K562 (cell line): ENCODE results near the gene DNAJC30. TPM values are rescaled to one million over a fixed set of nuclear protein-coding genes. Genes with fewer than 3 reads are reported as not detected.

ENCODE experiments used
- AFF1 ChIP-seq, 2 experiments: fragments of 450-650 bp; IDR thresholded peaks; 2 replicates each; pipeline ENCODE4 v1.6.1; 2018; ENCODE audit warnings: mild to moderate bottlenecking in 2 of 2, low read depth in 1 of 2; ENCODE audit not compliant: partially characterized antibody in 2 of 2
- CBX8 ChIP-seq: fragments of 200-600 bp; sonication (generic); IDR thresholded peaks from 2 replicates; pipeline ENCODE4 v1.6.1; 2012; ENCODE audit warnings: borderline replicate concordance, mixed run types, low read depth, mild to moderate bottlenecking, moderate library complexity, mixed read lengths, low read length, control low read depth, inconsistent platforms; ENCODE audit not compliant: poor library complexity, severe bottlenecking; ENCODE audit errors: extremely low read depth
- E4F1 ChIP-seq: fragments of 250-450 bp; sonication (Bioruptor Pico); IDR thresholded peaks from 2 replicates; pipeline ENCODE4 v1.5.0; 2021; ENCODE audit warnings: mild to moderate bottlenecking, borderline replicate concordance
- ELF1 ChIP-seq: fragments of 200-800 bp; sonication (Bioruptor generic); IDR thresholded peaks from 2 replicates; pipeline ENCODE4 v1.6.1; 2016; ENCODE audit warnings: missing genetic modification characterization, missing compliant biosample characterization
- ID3 ChIP-seq, 2 experiments: fragments of 250-450 bp in 1 of 2; fragments of 450-650 bp in 1 of 2; sonication (Bioruptor Pico) in 1 of 2; IDR thresholded peaks; 2 replicates each; pipeline versions ENCODE4 v1.6.1 to v1.8.0; 2016 to 2021; ENCODE audit warnings: mild to moderate bottlenecking in 2 of 2, moderate library complexity in 2 of 2, missing compliant biosample characterization in 1 of 2, missing genetic modification characterization in 1 of 2
- MXI1 ChIP-seq: IDR thresholded peaks from 2 replicates; pipeline ENCODE4 v1.6.1; 2011; ENCODE audit warnings: low read depth, mild to moderate bottlenecking, improper control_type of control experiment, low read length
- NR0B1 ChIP-seq: fragments of 450-650 bp; IDR thresholded peaks from one replicate; pipeline ENCODE4 v1.6.1; 2018; ENCODE audit warnings: mild to moderate bottlenecking, moderate library complexity; ENCODE audit not compliant: partially characterized antibody
- PHF8 ChIP-seq: fragments of 200-600 bp; sonication (generic); IDR thresholded peaks from 2 replicates; pipeline ENCODE4 v1.6.1; 2012; ENCODE audit warnings: mixed run types, mild to moderate bottlenecking, inconsistent platforms, low read length, moderate library complexity, borderline replicate concordance
- POLR2A ChIP-seq: fragments of 450-650 bp; conservative IDR thresholded peaks from 2 replicates; pipeline ENCODE4 v1.6.1; 2016
- ZNF347 ChIP-seq: fragments of 450-650 bp; formaldehyde crosslinking; IDR thresholded peaks from 2 replicates; pipeline ENCODE4 v1.4.0; 2020; ENCODE audit warnings: low read depth, mild to moderate bottlenecking, moderate library complexity
- ZNF354B ChIP-seq: fragments of 250-450 bp; sonication (Bioruptor Pico); IDR thresholded peaks from 2 replicates; pipeline ENCODE4 v1.4.0; 2020
- ZNF740 ChIP-seq, 3 experiments: fragments of 200-800 bp in 1 of 3; sonication (Bioruptor generic) in 1 of 3; sonication (generic) in 1 of 3; formaldehyde crosslinking in 1 of 3; IDR thresholded peaks; 2 replicates each; pipeline versions ENCODE4 v1.6.1 to v1.8.0; 2016 to 2022; ENCODE audit warnings: mild to moderate bottlenecking in 2 of 3, missing compliant biosample characterization in 2 of 3, missing genetic modification characterization in 2 of 3, missing genetic modification reagents in 1 of 3
- polyA plus RNA-seq, 8 experiments: library from polyadenylated mRNA; depleted of rRNA in 4 of 8; stranded (reverse) in 5 of 8; unstranded in 3 of 8; fragments of >200 nt; fragmentation: Nextera tagmentation in 2 of 8; fragmentation: Illumina TruSeq in 1 of 8; extraction: Ambion mirVana in 2 of 8; extraction: Trizol in 1 of 8; gene quantifications; 2 replicates each; pipeline versions ENCODE4 v1.2.1 to v1.2.3, GENCODE V29; 2011 to 2014; ENCODE audit warnings: inconsistent platforms in 1 of 8, missing spikeins in 1 of 8
- total RNA-seq, 7 experiments: library from RNA; depleted of rRNA in 6 of 7; stranded (reverse); fragments of >200 nt in 6 of 7; fragmentation: Illumina TruSeq in 2 of 7; extraction: Trizol in 2 of 7; gene quantifications; 2 replicates each; pipeline versions ENCODE4 v1.2.1 to v1.2.3, GENCODE V29; 2011 to 2021; ENCODE audit warnings: low replicate concordance in 1 of 7

DNAJC30 gene
- total and polyA plus RNA-seq, 9 of the 15 experiments (the other 6 are each of a cell fraction or from before 2014, with no cell fraction given) = 1.1 to 11.3 (median 4.6) TPM

GRCh38 chr7:73703757-73704639, 20.7 kb upstream of the DNAJC30 start (continued):
- peak; percentile 34; the same call in 1 of the 2 replicates for TF ChIP-seq PHF8
- TF ChIP-seq ID3 (CRISPR knock-in tag; IDR thresholded peaks at IDR 0.05) = no peak
- TF ChIP-seq ID3 (tag; IDR thresholded peaks at IDR 0.05) = no peak
- TF ChIP-seq E4F1 (CRISPR knock-in tag) = no peak
- TF ChIP-seq NR0B1 = no peak
- no peak for TF ChIP-seq ZNF347 (CRISPR knock-in tag)
- no peak for TF ChIP-seq CBX8
- TF ChIP-seq ELF1 (tag) = no peak
- 0 out of 2 replicates have a peak, but pooled peaks have one; percentile 19 for TF ChIP-seq POLR2A
- TF ChIP-seq MXI1 = no peak
- no peak for TF ChIP-seq AFF1 (IDR thresholded peaks at IDR 0.05; ENCODE audit: low read depth in 1 of 2, partially characterized antibody in 2 of 2)
- TF ChIP-seq ZNF354B = no peak
- TF ChIP-seq ZNF740 (CRISPR knock-in tag; IDR thresholded peaks at IDR 0.05) = no peak
- TF ChIP-seq ZNF740 (tag; IDR thresholded peaks at IDR 0.05) = no peak
